ENCODE results near the gene TMEM150B.

- TF ChIP-seq POLR2A (IDR thresholded peaks at IDR 0.05; ENCODE audit: low read length) (no peak), GATA1 (IDR thresholded peaks at IDR 0.05; ENCODE audit: low read depth, low read length) (no peak)
Observed at GRCh38 chr19:55304980-55305379, 20.2 kb downstream of the TMEM150B start.
